Activated naive CD4-positive, alpha-beta T cell treated with anti-CD3 and anti-CD28 coated beads, Interleukin-2, amount 50 U/mL, for 24 hours (primary cell): ENCODE results near the gene FAM241A.
A peak's percentile ranks its signal among the peaks of the same experiment; 100 is the strongest.
"Not testable (repeated sequence)": the region's sequence is repeated elsewhere in the genome, so short reads cannot be mapped to it uniquely, and the experiment has no call there.

Experiments used
- H3K27ac Mint-ChIP-seq: one replicate; pipeline ENCODE4 v1.8.0; 2021; ENCODE audit warnings: mild to moderate bottlenecking, mixed read lengths
- H3K27me3 Mint-ChIP-seq: one replicate; pipeline ENCODE4 v1.8.0; 2021; ENCODE audit warnings: mixed read lengths
- H3K36me3 Mint-ChIP-seq: one replicate; pipeline ENCODE4 v1.8.0; 2021; ENCODE audit warnings: mixed read lengths
- H3K4me1 Mint-ChIP-seq: one replicate; pipeline ENCODE4 v1.8.0; 2021; ENCODE audit warnings: mixed read lengths
- H3K4me3 Mint-ChIP-seq: one replicate; pipeline ENCODE4 v1.8.0; 2021; ENCODE audit warnings: mild to moderate bottlenecking, mixed read lengths
- H3K9me3 Mint-ChIP-seq: one replicate; pipeline ENCODE4 v1.8.0; 2021; ENCODE audit warnings: mixed read lengths

The FAM241A gene

GRCh38 chr4:112152521-112152920, 7.3 kb downstream of the FAM241A start:
- Mint-ChIP-seq H3K9me3 (no peaks in the 10 kb centered on the region), H3K27me3 (no peaks in the 10 kb centered on the region), H3K36me3 (peaks cover 15% of the 10 kb centered on the region), H3K4me3 (peak overlapping the region; percentile 72), H3K27ac (peak overlapping the region; percentile 20), H3K4me1 (peaks cover 56% of the 10 kb centered on the region)

GRCh38 chr4:112153211-112153791, 8.0 kb downstream of the FAM241A start:
- Mint-ChIP-seq H3K36me3 (peaks cover 15% of the 10 kb centered on the region), H3K27ac (peak overlapping the region; percentile 75), H3K4me1 (peaks cover 48% of the 10 kb centered on the region), H3K27me3 (no peaks in the 10 kb centered on the region), H3K4me3 (peak overlapping the region; percentile 72), H3K9me3 (no peaks in the 10 kb centered on the region)

GRCh38 chr4:112156112-112156511, 10.9 kb downstream of the FAM241A start:
- H3K27me3 Mint-ChIP-seq = no peaks in the 10 kb centered on the region
- H3K36me3 Mint-ChIP-seq = peaks cover 30% of the 10 kb centered on the region
- H3K27ac Mint-ChIP-seq = no peak overlapping the region
- no peak overlapping the region for H3K4me3 Mint-ChIP-seq
- peaks cover 42% of the 10 kb centered on the region for H3K4me1 Mint-ChIP-seq
- H3K9me3 Mint-ChIP-seq = peaks cover 16% of the 10 kb centered on the region

GRCh38 chr4:112156553-112156952, 11.3 kb downstream of the FAM241A start:
- H3K27me3 Mint-ChIP-seq = no peaks in the 10 kb centered on the region
- H3K27ac Mint-ChIP-seq = no peak overlapping the region
- H3K4me3 Mint-ChIP-seq = no peak overlapping the region
- peaks cover 18% of the 10 kb centered on the region for H3K9me3 Mint-ChIP-seq
- H3K36me3 Mint-ChIP-seq = peaks cover 32% of the 10 kb centered on the region
- peaks cover 40% of the 10 kb centered on the region for H3K4me1 Mint-ChIP-seq

DNA sequence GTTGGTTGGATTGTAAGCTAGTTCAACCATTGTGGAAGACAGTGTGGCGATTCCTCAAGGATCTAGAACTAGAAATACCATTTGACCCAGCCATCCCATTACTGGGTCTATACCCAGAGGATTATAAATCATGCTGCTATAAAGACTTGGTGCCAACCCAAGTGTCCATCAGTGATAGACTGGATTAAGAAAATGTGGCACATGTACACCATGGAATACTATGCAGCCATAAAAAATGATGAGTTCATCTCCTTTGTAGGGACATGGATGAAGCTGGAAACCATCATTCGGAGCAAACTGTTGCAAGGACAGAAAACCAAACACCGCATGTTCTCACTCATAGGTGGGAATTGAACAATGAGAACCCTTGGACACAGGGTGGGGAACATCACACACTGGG, 18.5 kb downstream of the FAM241A start:
- peaks cover 27% of the 10 kb centered on the region for H3K36me3 Mint-ChIP-seq
- H3K27me3 Mint-ChIP-seq, H3K27ac Mint-ChIP-seq, H3K4me3 Mint-ChIP-seq: not testable (repeated sequence)
- peaks cover 27% of the 10 kb centered on the region for H3K4me1 Mint-ChIP-seq
- peaks cover 18% of the 10 kb centered on the region for H3K9me3 Mint-ChIP-seq

DNA sequence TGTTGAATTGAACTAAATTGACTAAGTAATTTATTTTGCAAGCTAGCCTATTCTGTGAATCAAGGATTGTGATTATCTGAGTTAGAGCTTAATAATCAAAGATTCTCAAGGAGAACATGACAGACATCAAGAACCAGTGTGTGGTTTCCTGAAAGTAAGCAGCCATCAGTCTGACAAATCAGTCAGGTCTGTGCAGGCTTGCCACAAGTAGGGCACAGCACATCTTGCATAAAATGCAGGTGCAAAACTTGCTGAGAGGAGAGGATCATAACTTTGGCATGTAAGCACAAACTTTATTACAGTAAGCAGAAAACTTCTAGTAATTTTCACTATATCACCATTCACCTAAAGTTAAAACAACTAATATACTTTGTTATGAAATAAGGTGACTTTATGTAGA, 22.5 kb downstream of the FAM241A start:
- no peak overlapping the region for H3K27ac Mint-ChIP-seq
- peaks cover 40% of the 10 kb centered on the region for H3K4me1 Mint-ChIP-seq
- no peaks in the 10 kb centered on the region for H3K9me3 Mint-ChIP-seq
- H3K27me3 Mint-ChIP-seq = no peaks in the 10 kb centered on the region
- peaks cover 8% of the 10 kb centered on the region for H3K36me3 Mint-ChIP-seq
- no peak overlapping the region for H3K4me3 Mint-ChIP-seq

- Mint-ChIP-seq H3K4me1 (peaks cover 40% of the 10 kb centered on the region), H3K9me3 (no peaks in the 10 kb centered on the region), H3K27me3 (no peaks in the 10 kb centered on the region), H3K4me3 (no peak overlapping the region), H3K27ac (peak overlapping the region; percentile 47), H3K36me3 (peaks cover 9% of the 10 kb centered on the region)
Measured at GRCh38 chr4:112168719-112169500, 23.7 kb downstream of the FAM241A start.

DNA sequence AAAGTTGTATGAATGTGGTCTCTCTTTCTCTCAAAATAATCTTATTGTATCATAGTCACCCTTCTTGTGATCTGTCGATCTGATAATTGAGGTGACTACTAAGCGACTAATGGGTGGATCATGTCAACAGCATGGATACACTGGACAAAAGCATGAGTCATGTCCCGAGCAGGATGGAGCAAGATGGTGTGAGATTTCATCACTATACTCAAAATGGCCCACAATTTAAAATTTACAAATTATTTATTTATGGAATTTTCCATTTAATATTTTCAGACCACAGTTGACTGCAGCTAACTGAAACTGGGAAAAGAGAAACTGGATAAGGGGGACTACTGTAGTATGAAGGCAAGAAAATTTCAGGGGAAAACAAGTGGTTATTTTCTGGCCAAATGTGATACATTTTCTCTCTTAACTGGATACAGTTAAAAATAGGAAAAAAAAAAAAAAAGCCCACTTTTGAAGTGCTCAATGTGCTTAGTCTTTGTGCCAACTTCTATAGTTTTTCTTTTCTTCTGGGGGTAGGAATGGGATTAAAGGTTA, 25.3 kb downstream of the FAM241A start:
- Mint-ChIP-seq H3K36me3 (peaks cover 6% of the 10 kb centered on the region), H3K27ac (no peak overlapping the region), H3K4me1 (peaks cover 36% of the 10 kb centered on the region), H3K4me3 (no peak overlapping the region), H3K9me3 (no peaks in the 10 kb centered on the region), H3K27me3 (no peaks in the 10 kb centered on the region)

DNA sequence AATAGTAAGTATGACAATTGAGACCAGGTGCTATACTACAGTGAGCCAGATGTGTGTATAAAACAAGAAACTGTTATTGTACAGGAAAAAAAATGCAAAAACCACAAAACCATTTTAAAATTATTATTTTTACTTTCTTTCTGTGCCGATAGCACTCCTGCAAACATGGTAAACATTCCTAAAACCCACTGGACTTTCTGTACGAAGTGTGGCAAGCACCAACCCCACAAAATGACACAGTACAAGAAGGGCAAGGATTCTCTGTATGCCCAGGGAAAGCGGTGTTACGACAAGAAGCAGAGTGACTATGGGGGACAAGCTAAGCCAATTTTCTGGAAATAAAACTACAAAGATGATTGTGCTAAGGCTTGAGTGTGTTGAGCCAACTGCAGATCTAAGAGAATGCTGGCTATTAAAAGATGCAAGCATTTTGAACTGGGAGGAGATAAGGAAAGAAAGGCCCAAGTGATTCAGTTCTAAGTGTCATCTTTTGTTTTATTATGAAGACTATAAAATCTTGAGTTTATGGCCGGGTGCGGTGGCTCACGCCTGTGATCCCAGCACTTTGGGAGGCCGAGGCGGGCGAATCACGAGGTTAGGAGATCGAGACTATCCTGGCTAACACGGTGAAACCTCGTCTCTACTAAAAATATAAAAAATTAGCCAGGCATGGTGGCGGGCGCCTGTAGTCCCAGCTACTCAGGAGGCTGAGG, 26.0 kb downstream of the FAM241A start:
- not testable (repeated sequence) for H3K4me3 Mint-ChIP-seq

GRCh38 chr4:112172180-112172579, 26.9 kb downstream of the FAM241A start:
- H3K4me1 Mint-ChIP-seq = peaks cover 41% of the 10 kb centered on the region
- peaks cover 6% of the 10 kb centered on the region for H3K36me3 Mint-ChIP-seq
- H3K9me3 Mint-ChIP-seq = no peaks in the 10 kb centered on the region
- no peak overlapping the region for H3K4me3 Mint-ChIP-seq
- H3K27ac Mint-ChIP-seq = no peak overlapping the region
- H3K27me3 Mint-ChIP-seq = no peaks in the 10 kb centered on the region

More for the DNA sequence above, 26.0 kb downstream of the FAM241A start:
- not testable (repeated sequence) for H3K9me3 Mint-ChIP-seq, H3K36me3 Mint-ChIP-seq, H3K27ac Mint-ChIP-seq, H3K27me3 Mint-ChIP-seq
- H3K4me1 Mint-ChIP-seq = peaks cover 39% of the 10 kb centered on the region

- H3K4me3 Mint-ChIP-seq = no peak overlapping the region
- no peaks in the 10 kb centered on the region for H3K27me3 Mint-ChIP-seq
- peaks cover 37% of the 10 kb centered on the region for H3K4me1 Mint-ChIP-seq
- peaks cover 10% of the 10 kb centered on the region for H3K36me3 Mint-ChIP-seq
- no peak overlapping the region for H3K27ac Mint-ChIP-seq
- H3K9me3 Mint-ChIP-seq = no peaks in the 10 kb centered on the region
Measured at GRCh38 chr4:112173593-112174558, 28.6 kb downstream of the FAM241A start.

DNA sequence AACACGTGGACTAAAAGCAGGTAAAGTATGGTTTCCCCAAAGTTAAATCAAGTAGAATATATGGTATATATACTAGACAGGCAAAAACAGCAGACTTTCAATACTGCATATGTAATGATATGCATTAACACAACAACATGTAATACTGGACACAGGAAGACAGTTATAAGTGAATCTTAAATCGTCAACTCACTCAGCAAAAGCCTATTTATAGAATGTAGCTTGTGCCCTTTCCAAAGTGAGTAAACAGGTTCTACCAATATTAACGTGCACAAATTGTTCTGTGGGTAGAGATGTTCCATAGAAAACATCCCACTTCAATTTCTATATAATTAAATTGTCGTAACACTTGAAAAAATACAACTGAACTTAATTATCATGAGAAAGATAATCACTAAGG, 30.6 kb downstream of the FAM241A start:
- no peaks in the 10 kb centered on the region for H3K27me3 Mint-ChIP-seq
- H3K4me3 Mint-ChIP-seq = no peak overlapping the region
- no peaks in the 10 kb centered on the region for H3K9me3 Mint-ChIP-seq
- no peak overlapping the region for H3K27ac Mint-ChIP-seq
- peaks cover 26% of the 10 kb centered on the region for H3K4me1 Mint-ChIP-seq
- H3K36me3 Mint-ChIP-seq = peaks cover 10% of the 10 kb centered on the region

DNA sequence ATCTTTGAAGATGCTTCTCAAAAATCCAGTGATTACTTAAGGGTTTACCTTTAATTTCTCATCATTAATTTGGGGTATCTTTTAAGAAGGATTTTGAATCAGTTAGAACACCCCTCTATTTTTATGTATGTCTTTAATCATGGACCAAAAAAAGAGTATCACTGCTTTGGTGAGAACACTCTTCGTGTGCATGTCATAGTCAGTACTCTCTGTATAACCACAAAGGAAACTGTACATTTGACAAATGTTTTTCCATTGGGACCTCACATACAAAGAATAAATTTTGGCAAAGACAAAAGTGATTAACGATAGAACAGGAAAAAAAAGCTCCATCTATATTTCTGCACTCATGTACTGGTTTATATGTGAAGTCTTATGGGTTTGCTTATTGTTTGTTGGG, 31.3 kb downstream of the FAM241A start:
- Mint-ChIP-seq H3K27me3 (no peaks in the 10 kb centered on the region), H3K36me3 (peaks cover 13% of the 10 kb centered on the region), H3K9me3 (no peaks in the 10 kb centered on the region), H3K4me1 (peaks cover 29% of the 10 kb centered on the region), H3K27ac (no peak overlapping the region), H3K4me3 (no peak overlapping the region)

DNA sequence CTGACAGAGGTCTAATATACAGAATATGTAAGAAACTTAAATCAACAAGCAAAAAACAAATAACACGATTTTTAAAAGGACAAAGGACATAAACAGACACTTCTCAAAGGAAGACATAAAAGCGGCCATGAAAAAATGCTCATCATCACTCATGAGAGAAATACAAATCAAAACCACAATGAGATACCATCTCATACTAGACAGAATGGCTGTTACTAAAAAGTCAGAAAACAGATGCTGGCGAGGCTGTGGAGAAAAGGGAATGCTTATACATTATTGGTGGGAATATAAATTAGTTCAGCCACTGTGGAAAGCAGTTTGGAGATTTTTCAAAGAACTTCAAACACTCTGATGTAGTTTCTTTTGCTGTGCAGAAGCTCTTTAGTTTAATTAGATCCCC, 33.5 kb downstream of the FAM241A start:
- peaks cover 12% of the 10 kb centered on the region for H3K36me3 Mint-ChIP-seq
- H3K4me1 Mint-ChIP-seq = peaks cover 51% of the 10 kb centered on the region
- H3K9me3 Mint-ChIP-seq, H3K4me3 Mint-ChIP-seq, H3K27ac Mint-ChIP-seq, H3K27me3 Mint-ChIP-seq: not testable (repeated sequence)
